ENCODE results near the gene GPR35.
A peak's percentile ranks its signal among the peaks of the same experiment; 100 is the strongest.

Gene GPR35

GRCh38 chr2:240589375-240589774, 35.9 kb upstream of the GPR35 start:
- no peak for DNase-seq

GRCh38 chr2:240589850-240590525, 35.3 kb upstream of the GPR35 start:
- DNase-seq, result no peak

GRCh38 chr2:240590681-240591111, 34.6 kb upstream of the GPR35 start:
- DNase-seq, result no peak

GRCh38 chr2:240591226-240591625, 34.1 kb upstream of the GPR35 start:
- no peak for DNase-seq

- DNase-seq, result no peak
Measured at GRCh38 chr2:240591784-240592183, 33.5 kb upstream of the GPR35 start.

- no peak for DNase-seq
Measured at GRCh38 chr2:240593026-240593702, 32.1 kb upstream of the GPR35 start.

- no peak for DNase-seq
Measured at GRCh38 chr2:240593703-240594451, 31.4 kb upstream of the GPR35 start.

GRCh38 chr2:240594511-240595380, 30.5 kb upstream of the GPR35 start:
- no peak for DNase-seq

GRCh38 chr2:240595381-240596079, 29.8 kb upstream of the GPR35 start:
- peak; percentile 24 to 51 for DNase-seq

GRCh38 chr2:240596080-240596460, 29.2 kb upstream of the GPR35 start:
- DNase-seq, result no peak

- no peak for DNase-seq
Measured at GRCh38 chr2:240596491-240596931, 28.8 kb upstream of the GPR35 start.

- no peak for DNase-seq
Measured at GRCh38 chr2:240597054-240597418, 28.2 kb upstream of the GPR35 start.

- no peak for DNase-seq
Measured at GRCh38 chr2:240597419-240598181, 27.7 kb upstream of the GPR35 start.

GRCh38 chr2:240598311-240598911, 26.9 kb upstream of the GPR35 start:
- no peak for DNase-seq

GRCh38 chr2:240599141-240599583, 26.1 kb upstream of the GPR35 start:
- no peak for DNase-seq

GRCh38 chr2:240600451-240600961, 24.8 kb upstream of the GPR35 start:
- DNase-seq, result no peak

GRCh38 chr2:240601061-240601830, 24.0 kb upstream of the GPR35 start:
- no peak for DNase-seq

- no peak for DNase-seq
Measured at GRCh38 chr2:240601831-240602160, 23.5 kb upstream of the GPR35 start.

GRCh38 chr2:240602266-240603050, 22.8 kb upstream of the GPR35 start:
- no peak for DNase-seq
